Smooth muscle cell (in vitro differentiated cells): Measurements from ENCODE around the gene IL21R. TPM values are rescaled to one million over a fixed set of nuclear protein-coding genes. Genes with fewer than 3 reads are reported as not detected.

ENCODE experiments used
- DNase-seq: peaks from one replicate; lab custom pipeline; 2025; ENCODE audit not compliant: unreplicated experiment; lab: John Stamatoyannopoulos, UW
- H2AFZ ChIP-seq: fragments of 200-600 bp; sonication (generic); 2 replicates; pipeline ENCODE4 v1.6.0; 2016; ENCODE audit warnings: antibody characterized with exemption, low read depth, mild to moderate bottlenecking
- H3F3A ChIP-seq: fragments of 200-600 bp; sonication (generic); 2 replicates; pipeline ENCODE4 v1.6.0; 2017; ENCODE audit warnings: antibody characterized with exemption, low read depth
- H3K27ac ChIP-seq: fragments of 200-600 bp; sonication (generic); 2 replicates; pipeline ENCODE4 v1.5.1; 2016; ENCODE audit warnings: low read depth, mild to moderate bottlenecking
- H3K27me3 ChIP-seq: fragments of 200-600 bp; sonication (generic); 2 replicates; pipeline ENCODE4 v1.6.1; 2016; ENCODE audit warnings: low read depth, mild to moderate bottlenecking
- H3K36me3 ChIP-seq: fragments of 200-600 bp; sonication (generic); 2 replicates; pipeline ENCODE4 v1.5.1; 2016; ENCODE audit warnings: low read depth
- H3K4me1 ChIP-seq: fragments of 200-600 bp; sonication (generic); 2 replicates; pipeline ENCODE4 v1.5.1; 2016; ENCODE audit warnings: low read depth
- H3K4me2 ChIP-seq: fragments of 200-600 bp; sonication (generic); 2 replicates; pipeline ENCODE4 v1.6.0; 2016; ENCODE audit warnings: mild to moderate bottlenecking
- H3K4me3 ChIP-seq: fragments of 200-600 bp; sonication (generic); 2 replicates; pipeline ENCODE4 v1.5.1; 2016; ENCODE audit warnings: mild to moderate bottlenecking
- H3K79me2 ChIP-seq: fragments of 200-600 bp; sonication (generic); 2 replicates; pipeline ENCODE4 v1.6.0; 2016; ENCODE audit warnings: low read depth, mild to moderate bottlenecking
- H3K9ac ChIP-seq: fragments of 200-600 bp; sonication (generic); 2 replicates; pipeline ENCODE4 v1.6.0; 2016; ENCODE audit warnings: low read depth
- H3K9me3 ChIP-seq: fragments of 200-600 bp; sonication (generic); replicated peaks from 2 replicates; pipeline ENCODE4 v1.5.1; 2016; ENCODE audit warnings: low read depth
- H4K20me1 ChIP-seq: fragments of 200-600 bp; sonication (generic); 2 replicates; pipeline ENCODE4 v1.6.0; 2016; ENCODE audit warnings: low read depth
- WGBS: methylation state at CpG from one replicate; pipeline ENCODE4 v1.1.7; 2016; ENCODE audit warnings: low lambda C conversion rate; 5-methylcytosine and 5-hydroxymethylcytosine counted together
- polyA plus RNA-seq: library from polyadenylated mRNA; unstranded; fragments of >200 nt; fragmentation: Nextera tagmentation; extraction: Ambion mirVana; gene quantifications from 2 replicates; pipeline ENCODE4 v1.2.1, GENCODE V29; 2016
- total RNA-seq: library from RNA; depleted of rRNA; stranded (reverse); fragments of >200 nt; gene quantifications from 2 replicates; pipeline ENCODE4 v1.2.3, GENCODE V29; 2014
- TF ChIP-seq, protein P1 (sequence below): fragments of 200-600 bp; sonication (generic); IDR thresholded peaks from 2 replicates; pipeline ENCODE4 v1.5.1; 2017; ENCODE audit warnings: borderline replicate concordance, mild to moderate bottlenecking, antibody characterized with exemption; ENCODE audit not compliant: insufficient read depth, poor library complexity, severe bottlenecking

IL21R gene
- total and polyA plus RNA-seq, 2 experiments from 2014 or later: not detected

DNA sequence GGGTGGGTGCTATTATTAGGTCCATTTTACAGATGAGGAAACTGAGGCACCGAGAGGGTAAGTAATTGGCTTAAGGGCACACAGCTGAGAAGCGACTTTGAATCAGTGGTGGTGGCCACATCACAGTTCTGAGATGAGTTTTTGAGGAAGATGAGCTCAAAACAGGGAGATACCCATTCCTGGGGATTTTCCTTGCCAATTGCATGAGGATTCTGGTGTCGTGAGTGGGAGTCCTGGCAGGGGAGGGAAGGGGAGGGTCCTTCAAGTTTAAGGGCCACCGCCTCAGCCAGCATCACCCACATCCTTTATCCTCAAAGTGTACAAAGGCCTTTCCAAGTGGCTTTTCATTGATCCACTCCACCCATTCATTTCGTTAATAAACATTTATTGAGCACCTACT is 45.3 kb downstream of the IL21R start:
- no peak overlapping the region for H2AFZ ChIP-seq
- no peak for DNase-seq
- TF ChIP-seq, protein P1, sequence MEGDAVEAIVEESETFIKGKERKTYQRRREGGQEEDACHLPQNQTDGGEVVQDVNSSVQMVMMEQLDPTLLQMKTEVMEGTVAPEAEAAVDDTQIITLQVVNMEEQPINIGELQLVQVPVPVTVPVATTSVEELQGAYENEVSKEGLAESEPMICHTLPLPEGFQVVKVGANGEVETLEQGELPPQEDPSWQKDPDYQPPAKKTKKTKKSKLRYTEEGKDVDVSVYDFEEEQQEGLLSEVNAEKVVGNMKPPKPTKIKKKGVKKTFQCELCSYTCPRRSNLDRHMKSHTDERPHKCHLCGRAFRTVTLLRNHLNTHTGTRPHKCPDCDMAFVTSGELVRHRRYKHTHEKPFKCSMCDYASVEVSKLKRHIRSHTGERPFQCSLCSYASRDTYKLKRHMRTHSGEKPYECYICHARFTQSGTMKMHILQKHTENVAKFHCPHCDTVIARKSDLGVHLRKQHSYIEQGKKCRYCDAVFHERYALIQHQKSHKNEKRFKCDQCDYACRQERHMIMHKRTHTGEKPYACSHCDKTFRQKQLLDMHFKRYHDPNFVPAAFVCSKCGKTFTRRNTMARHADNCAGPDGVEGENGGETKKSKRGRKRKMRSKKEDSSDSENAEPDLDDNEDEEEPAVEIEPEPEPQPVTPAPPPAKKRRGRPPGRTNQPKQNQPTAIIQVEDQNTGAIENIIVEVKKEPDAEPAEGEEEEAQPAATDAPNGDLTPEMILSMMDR: no peak
- H3F3A ChIP-seq: no peaks in the 10 kb centered on the region
- no peaks in the 10 kb centered on the region for H3K9me3 ChIP-seq
- no peaks in the 10 kb centered on the region for H3K4me1 ChIP-seq
- no peaks in the 10 kb centered on the region for H4K20me1 ChIP-seq
- H3K9ac ChIP-seq: no peak overlapping the region
- no peak overlapping the region for H3K4me3 ChIP-seq
- WGBS: 94% methylated on average over 5 of the region's 5 CpGs
- no peaks in the 10 kb centered on the region for H3K36me3 ChIP-seq
- no peaks in the 10 kb centered on the region for H3K27me3 ChIP-seq
- no peaks in the 10 kb centered on the region for H3K79me2 ChIP-seq
- H3K4me2 ChIP-seq: no peak overlapping the region
- H3K27ac ChIP-seq: no peak overlapping the region

DNA sequence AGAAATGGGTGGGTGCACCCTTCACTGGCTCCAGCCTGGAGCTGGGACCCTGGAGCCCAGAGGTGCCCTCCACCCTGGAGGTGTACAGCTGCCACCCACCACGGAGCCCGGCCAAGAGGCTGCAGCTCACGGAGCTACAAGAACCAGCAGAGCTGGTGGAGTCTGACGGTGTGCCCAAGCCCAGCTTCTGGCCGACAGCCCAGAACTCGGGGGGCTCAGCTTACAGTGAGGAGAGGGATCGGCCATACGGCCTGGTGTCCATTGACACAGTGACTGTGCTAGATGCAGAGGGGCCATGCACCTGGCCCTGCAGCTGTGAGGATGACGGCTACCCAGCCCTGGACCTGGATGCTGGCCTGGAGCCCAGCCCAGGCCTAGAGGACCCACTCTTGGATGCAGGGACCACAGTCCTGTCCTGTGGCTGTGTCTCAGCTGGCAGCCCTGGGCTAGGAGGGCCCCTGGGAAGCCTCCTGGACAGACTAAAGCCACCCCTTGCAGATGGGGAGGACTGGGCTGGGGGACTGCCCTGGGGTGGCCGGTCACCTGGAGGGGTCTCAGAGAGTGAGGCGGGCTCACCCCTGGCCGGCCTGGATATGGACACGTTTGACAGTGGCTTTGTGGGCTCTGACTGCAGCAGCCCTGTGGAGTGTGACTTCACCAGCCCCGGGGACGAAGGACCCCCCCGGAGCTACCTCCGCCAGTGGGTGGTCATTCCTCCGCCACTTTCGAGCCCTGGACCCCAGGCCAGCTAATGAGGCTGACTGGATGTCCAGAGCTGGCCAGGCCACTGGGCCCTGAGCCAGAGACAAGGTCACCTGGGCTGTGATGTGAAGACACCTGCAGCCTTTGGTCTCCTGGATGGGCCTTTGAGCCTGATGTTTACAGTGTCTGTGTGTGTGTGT is 46.8 kb downstream of the IL21R start:
- Histone ChIP-seq H3K27me3 (no peaks in the 10 kb centered on the region), H3K4me2 (no peak overlapping the region), H3K9ac (no peak overlapping the region), H3K79me2 (no peaks in the 10 kb centered on the region), H4K20me1 (no peaks in the 10 kb centered on the region), H3K4me3 (no peak overlapping the region), H3K36me3 (no peaks in the 10 kb centered on the region), H3K4me1 (no peaks in the 10 kb centered on the region), H2AFZ (no peak overlapping the region), H3K9me3 (no peaks in the 10 kb centered on the region), H3F3A (no peaks in the 10 kb centered on the region), H3K27ac (no peak overlapping the region)
- WGBS: 92% methylated on average over 17 of the region's 19 CpGs
- DNase-seq: no peak
- TF ChIP-seq, protein P1: no peak

DNA sequence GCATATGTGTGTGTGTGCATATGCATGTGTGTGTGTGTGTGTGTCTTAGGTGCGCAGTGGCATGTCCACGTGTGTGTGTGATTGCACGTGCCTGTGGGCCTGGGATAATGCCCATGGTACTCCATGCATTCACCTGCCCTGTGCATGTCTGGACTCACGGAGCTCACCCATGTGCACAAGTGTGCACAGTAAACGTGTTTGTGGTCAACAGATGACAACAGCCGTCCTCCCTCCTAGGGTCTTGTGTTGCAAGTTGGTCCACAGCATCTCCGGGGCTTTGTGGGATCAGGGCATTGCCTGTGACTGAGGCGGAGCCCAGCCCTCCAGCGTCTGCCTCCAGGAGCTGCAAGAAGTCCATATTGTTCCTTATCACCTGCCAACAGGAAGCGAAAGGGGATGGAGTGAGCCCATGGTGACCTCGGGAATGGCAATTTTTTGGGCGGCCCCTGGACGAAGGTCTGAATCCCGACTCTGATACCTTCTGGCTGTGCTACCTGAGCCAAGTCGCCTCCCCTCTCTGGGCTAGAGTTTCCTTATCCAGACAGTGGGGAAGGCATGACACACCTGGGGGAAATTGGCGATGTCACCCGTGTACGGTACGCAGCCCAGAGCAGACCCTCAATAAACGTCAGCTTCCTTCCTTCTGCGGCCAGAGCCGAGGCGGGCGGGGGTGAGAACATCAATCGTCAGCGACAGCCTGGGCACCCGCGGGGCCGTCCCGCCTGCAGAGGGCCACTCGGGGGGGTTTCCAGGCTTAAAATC is 47.6 kb downstream of the IL21R start:
- Histone ChIP-seq H3K79me2 (no peaks in the 10 kb centered on the region), H3K9ac (no peak overlapping the region), H3K27me3 (no peaks in the 10 kb centered on the region), H3K4me2 (no peak overlapping the region), H3F3A (no peaks in the 10 kb centered on the region), H3K27ac (no peak overlapping the region), H3K36me3 (no peaks in the 10 kb centered on the region), H3K4me3 (no peak overlapping the region), H4K20me1 (no peaks in the 10 kb centered on the region), H3K9me3 (no peaks in the 10 kb centered on the region), H3K4me1 (no peaks in the 10 kb centered on the region), H2AFZ (no peak overlapping the region)
- 90% methylated on average over 31 of the region's 31 CpGs for WGBS
- TF ChIP-seq, protein P1: no peak
- DNase-seq: no peak
